KOPT-K1 (cell line): ENCODE measurements around the gene KRT14.

Experiments
- H3K27ac ChIP-seq: fragments of 200-600 bp; sonication (generic); 2 replicates; pipeline ENCODE4 v1.5.1; 2016; ENCODE audit warnings: antibody characterized with exemption, mild to moderate bottlenecking, low read depth, low read length; ENCODE audit not compliant: poor library complexity, severe bottlenecking
- H3K36me3 ChIP-seq: fragments of 200-600 bp; sonication (generic); 2 replicates; pipeline ENCODE4 v1.5.1; 2017; ENCODE audit warnings: antibody characterized with exemption, mild to moderate bottlenecking, low read length, moderate library complexity; ENCODE audit not compliant: insufficient read depth
- H3K9me3 ChIP-seq: fragments of 200-600 bp; sonication (generic); 2 replicates; pipeline ENCODE4 v1.5.1; 2017; ENCODE audit warnings: antibody characterized with exemption, low read length, mild to moderate bottlenecking; ENCODE audit not compliant: insufficient read depth, poor library complexity, severe bottlenecking

Gene KRT14

DNA sequence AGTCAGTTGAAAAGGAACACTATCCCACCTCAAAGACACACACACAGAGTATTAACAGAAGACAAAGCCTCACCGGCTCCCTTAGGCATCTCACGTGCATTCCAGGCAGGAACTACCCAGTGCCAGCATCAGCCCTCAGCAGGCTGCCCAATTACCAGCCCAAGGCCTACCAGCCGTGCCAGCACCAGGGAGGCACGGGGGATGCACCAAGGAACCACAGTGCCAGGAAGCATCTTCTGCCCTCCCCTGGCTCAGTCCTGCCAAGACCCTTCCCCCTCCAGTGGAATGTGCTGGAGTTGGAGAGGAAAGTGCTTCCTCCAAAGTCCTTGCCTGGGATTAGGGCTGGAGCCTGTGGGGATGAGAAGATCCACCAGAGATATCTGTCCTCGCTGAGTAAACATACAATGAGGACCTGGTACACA lies 47.6 kb downstream of the KRT14 start:
- H3K9me3 ChIP-seq = no peaks in the 10 kb centered on the region
- H3K27ac ChIP-seq = no peak overlapping the region
- no peaks in the 10 kb centered on the region for H3K36me3 ChIP-seq

DNA sequence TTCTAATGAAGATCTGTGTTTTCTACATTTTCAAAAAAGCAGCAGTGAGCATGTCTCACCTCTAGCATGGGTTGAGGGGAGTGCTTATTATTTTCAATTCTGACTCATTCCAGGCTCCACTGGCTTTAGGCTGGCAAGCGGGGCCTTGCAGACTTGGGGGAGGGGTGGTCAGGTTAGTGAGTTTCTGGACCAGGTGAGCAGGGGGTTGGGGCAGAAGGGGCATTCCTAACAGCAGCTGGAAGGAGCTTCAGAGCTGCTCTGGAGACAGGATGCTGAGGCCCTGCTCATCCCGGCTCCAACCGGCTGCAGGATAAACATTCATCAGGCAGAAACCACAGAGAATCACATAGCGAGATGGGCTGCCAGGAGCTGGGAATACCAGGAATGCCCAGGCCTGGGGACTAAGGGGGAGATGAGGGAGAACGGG lies 48.1 kb downstream of the KRT14 start:
- no peak overlapping the region for H3K27ac ChIP-seq
- no peaks in the 10 kb centered on the region for H3K36me3 ChIP-seq
- H3K9me3 ChIP-seq = no peaks in the 10 kb centered on the region

DNA sequence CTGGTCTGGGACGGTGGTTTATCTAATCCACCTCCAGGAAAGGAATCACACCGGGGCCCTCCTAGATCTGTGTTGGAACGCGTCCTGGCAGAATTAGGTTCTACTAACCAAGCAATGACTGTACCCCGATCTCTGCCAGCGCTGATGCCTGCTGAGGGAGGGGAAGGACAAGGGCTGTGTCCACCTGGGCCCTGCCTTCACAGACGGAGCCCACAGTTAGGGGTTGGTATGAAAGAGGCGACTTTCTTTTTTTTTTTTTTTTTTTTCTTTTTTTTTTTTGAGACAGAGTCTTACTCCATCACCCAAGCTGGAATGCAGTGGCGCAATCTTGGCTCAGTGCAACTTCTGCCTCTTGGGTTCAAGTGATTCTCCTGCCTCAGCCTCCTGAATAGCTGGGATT lies 48.7 kb downstream of the KRT14 start:
- Histone ChIP-seq H3K9me3 (no peaks in the 10 kb centered on the region), H3K36me3 (no peaks in the 10 kb centered on the region), H3K27ac (no peak overlapping the region)

DNA sequence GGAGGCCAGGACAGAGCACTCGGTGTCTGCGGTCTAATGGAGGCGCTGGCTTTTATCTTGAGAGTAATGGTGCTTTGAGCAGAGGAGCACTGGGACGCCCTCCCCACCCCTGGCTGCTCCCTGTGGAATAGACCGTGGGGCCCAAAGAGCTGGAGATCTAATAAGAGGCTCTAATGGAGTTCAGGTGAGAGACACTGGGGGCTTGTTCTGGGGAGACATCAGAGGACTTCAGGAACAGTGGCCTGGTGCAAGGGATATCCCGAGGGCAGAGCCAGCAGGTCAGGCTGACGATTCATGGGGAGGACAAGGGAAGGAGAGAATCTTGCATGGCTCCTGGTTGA lies 49.1 kb downstream of the KRT14 start:
- Histone ChIP-seq H3K9me3 (no peaks in the 10 kb centered on the region), H3K27ac (no peak overlapping the region), H3K36me3 (no peaks in the 10 kb centered on the region)

DNA sequence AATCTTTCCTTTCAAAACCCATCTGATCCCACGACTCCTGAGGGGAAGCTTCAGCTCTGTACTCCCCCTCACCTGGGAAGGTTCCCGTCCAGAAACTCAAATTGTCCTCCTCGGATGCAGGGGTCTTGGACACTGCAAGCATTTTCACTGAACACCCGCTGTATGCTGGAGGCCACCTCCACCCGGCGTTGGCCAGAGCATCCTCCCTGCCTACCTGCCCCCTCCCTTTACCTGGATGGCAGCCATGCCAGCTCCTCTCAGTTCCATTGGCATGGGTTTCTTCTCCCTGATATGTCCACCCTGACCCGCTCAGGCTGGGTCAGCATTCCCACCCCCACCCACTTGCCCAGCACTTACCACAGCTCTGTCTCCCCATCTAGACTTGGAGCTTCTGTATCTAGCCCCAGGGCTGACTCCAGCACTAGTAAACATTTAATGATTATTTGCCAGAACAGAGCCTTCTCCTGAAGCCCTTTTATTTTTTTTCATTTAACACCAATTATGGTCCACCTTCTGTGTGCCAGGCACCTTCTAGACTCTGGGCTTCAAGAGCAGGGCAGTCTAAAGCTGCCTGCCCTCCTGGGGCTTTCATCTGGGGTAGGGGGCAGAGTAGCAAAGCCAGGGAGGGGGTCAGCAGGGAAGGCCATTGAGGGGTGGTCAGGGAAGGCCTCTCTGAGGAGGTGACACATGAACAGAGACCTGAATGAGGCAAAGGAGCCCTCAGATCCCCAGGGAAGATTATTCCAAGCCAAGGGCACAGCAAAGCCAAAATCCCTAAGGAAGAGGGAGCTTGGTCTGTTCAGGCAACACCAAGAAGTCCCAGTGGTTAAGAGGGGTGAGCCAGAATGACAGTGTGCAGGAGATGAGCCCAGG lies 49.7 kb downstream of the KRT14 start:
- no peaks in the 10 kb centered on the region for H3K9me3 ChIP-seq
- H3K27ac ChIP-seq = no peak overlapping the region
- no peaks in the 10 kb centered on the region for H3K36me3 ChIP-seq

DNA sequence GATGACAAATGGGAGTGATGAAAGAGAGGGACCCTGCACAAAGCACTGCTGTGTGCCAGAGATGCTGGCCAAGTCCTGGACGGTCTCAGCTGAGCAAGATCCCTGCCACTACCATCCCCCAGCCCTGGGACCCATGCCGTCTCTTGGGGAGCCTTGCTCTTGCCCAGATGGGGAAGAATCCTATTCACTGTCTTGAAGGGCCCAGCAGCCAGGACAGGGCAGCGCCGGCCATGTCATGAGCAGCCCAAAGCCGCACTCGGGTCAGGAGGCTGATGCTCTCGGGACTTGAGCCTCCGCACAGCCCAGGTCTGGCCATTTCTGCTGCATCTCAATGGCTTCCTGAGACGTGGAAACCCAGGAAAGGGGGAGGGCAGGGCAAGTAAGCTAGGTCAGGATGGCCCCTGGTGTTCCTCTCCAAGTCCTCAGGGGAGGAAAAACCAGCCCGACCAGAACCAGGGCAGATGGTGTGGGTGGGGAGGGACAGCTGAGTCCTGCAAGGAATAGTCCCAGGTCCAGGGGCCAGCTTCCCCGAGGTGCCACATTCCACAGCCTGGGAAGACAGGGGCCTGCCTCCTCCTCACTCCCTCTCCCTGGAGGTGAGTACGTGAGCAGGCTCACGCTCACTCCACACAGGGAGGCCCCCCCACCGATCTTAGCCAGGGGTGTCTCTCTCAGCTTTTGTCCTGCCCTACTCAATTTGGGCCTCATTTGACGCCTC lies 50.8 kb downstream of the KRT14 start:
- H3K36me3 ChIP-seq = no peaks in the 10 kb centered on the region
- H3K9me3 ChIP-seq = no peaks in the 10 kb centered on the region
- no peak overlapping the region for H3K27ac ChIP-seq

DNA sequence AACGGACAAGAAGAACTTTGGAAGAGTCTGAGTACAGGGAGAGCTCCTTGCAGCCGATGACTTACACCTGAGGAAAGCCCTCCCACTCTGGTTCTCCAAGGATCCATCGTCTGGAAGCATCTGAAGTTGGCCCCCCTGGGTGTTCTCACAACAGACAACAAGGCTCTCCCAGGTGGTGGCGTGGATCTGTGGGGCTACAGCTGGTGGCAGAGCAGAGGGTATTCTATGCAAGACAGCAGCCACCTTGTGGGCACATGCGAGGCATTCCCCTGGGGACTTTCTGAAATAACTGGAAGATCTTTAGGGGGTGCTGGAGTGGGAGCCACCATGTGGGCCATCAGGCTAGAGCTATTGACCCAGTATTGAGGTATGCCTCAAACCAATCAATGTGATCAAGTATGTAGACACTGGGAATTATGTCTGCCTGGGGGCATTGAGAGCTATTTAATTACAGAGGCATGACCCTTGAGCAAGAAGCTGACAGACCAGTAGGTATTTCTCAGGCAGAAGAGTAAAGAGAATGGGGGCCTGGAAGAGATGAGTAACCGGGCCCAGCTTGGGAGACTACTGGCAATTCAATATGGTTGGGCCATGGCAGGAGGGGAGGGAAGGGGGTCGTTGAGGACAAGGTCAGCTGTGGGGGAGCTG lies 51.7 kb downstream of the KRT14 start:
- no peaks in the 10 kb centered on the region for H3K9me3 ChIP-seq
- no peak overlapping the region for H3K27ac ChIP-seq
- H3K36me3 ChIP-seq = no peaks in the 10 kb centered on the region

DNA sequence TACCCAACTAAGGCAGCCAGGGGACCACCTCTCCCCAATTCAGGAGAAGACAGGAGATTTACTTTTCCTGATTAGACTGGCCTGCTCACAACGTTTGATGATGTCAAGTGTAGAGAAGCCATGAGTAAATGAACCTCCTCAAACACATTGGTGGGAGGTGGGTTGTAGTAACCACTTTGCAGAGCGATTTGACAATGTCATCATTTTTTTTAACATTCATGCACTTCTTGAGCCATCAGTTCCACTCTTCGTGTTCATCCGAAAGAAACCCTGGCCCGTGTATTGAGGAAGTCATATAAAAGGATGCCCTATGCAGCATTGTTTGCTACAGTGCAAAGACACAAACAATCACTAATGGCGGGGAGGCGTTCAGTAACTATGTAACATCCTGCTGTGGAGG lies 53.1 kb downstream of the KRT14 start:
- H3K36me3 ChIP-seq = no peaks in the 10 kb centered on the region
- no peaks in the 10 kb centered on the region for H3K9me3 ChIP-seq
- no peak overlapping the region for H3K27ac ChIP-seq

DNA sequence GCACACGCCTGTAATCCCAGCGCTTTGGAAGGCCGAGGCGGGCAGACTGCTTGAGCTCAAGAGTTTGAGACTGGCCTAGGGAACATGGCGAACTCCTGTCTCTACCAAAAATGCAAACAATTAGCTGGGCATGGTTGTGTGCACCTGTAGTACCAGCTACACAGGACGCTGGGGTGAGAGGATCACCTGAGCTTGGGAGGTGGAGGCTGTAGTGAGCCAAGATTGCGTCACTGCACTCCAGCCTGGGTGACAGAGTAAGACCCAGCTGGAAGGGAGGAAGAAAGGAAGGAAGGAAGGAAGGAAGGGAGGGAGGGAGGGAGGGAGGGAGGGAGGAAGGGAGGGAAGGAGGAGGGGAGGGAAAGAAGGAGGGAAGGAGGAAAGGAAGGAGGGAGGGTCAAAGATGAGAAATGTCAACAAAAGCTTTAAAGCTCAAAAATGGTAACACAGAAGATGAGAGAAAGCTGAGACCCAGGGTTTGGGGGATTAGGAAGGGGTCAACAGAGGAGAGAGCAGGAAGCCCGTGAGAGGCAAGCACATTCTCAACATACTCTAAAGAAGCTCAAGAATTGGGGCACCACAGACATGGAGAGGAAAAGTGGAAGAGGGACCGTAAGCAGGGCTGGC lies 53.6 kb downstream of the KRT14 start:
- Histone ChIP-seq H3K9me3 (no peaks in the 10 kb centered on the region), H3K36me3 (no peaks in the 10 kb centered on the region), H3K27ac (no peak overlapping the region)
